ENCODE data around the gene FAM237A.

Gene FAM237A

DNA sequence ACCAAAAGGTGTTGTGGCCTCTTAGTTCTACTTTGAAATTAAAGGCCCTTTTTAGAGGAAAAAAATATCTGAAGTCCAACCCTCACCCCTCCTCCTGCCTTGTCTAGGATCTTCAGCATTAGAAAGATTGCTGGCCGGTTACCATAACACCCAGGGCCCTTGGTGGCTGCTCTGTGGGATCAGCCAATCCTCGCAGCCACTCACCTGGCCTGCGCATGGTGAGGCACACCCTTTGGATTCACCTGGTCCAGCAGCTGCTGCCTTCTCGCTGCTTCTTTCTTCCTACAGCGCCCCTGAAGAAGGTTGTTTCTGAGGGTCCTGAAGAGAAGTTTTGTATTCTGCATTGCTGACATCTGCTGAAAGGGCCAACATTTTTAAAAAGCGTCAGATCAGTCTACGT is 50.7 kb downstream of the FAM237A start:
- DNase-seq: no peak

DNA sequence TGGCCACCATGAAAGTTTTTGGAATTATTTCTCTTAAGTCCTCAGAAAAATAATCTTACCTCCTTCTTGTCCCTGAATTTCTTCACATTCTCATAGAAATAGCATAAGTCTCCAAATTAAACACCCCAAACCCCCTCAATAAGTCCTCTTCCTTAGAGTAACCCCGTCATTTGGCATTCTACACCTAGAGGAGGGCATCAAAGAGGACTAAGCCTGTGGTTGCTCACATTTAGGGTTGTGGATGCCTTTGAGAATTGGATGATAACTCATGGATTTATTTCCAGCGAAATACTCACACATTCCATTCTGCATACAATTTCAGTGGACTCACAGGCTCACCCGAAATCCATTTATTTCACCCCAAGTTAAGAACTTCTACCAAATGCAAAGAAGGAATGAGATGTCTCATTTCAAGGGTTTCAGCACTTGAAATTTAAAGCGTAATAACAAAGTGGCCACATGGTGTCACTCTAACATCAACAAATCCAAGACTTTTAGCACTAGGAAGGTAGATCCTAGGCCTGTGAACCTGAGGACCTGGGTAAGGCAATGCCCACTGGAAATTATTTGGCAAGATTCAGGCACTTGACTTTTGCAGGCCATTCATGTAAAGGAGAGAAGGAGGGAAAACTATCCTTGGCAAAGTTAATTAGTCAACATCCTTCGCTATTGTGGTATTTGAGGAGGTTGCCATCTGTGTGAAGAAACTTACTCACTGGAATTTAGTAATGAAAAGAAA is 51.3 kb downstream of the FAM237A start:
- DNase-seq: peak; percentile 33

DNA sequence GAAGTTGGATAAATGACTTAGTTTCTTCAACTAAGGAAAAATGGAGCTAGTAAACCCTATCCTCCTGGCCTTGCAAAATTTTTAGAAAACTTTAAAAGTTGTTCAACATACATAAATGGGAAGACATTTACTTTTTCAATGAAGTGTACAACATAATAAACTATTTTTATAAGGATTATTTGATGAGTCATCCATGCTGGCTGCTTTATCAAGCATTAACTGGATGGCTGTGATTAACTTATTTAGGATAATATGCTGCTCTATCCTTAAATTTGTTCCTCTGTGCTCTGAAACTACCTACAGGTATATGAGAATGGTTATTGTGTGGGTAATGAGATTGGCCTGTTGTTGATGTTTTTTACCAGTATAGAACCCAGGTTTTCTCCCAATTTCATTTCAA is 54.6 kb downstream of the FAM237A start:
- no peak for DNase-seq

DNA sequence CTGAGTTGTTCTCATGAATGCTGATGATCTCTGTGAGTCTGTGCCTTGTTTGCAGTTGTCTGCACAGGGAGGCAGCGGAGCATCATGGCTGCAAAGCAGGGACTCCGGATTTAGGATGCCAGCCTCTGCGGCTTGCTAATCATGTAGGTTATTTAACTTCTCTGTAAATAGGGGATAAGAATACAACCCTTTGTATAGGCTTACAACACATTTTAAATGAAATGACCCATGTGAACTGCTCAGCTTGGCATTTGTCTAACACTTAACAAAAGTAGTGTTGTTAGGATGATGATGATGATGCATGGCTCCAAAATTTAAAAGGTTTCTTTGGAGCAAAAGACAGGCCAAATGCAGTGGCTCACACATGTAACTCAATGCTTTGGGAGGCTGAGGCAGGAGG is 56.5 kb downstream of the FAM237A start:
- no peak for DNase-seq

All from central memory CD4-positive, alpha-beta T cell (primary cell).